Natural killer cell (primary cell): ENCODE data around the gene UBE2L3. TPM values are rescaled to one million over a fixed set of nuclear protein-coding genes. Genes with fewer than 3 reads are reported as not detected.

Experiments used
- ATAC-seq, 3 donors: fragments of 150-1000 bp in 2 of 3; fragments of 200-7000 bp in 1 of 3; cut with Tn5 transposase; 1 replicate in 1 of 3; 2 replicates in 2 of 3; pipeline ENCODE4 v1.10.0; 2021; ENCODE audit warnings: mild to moderate bottlenecking in 2 of 3, moderate library complexity in 2 of 3
- DNase-seq, 2 donors: peaks; one replicate each; pipeline versions ENCODE4 v3.0.0 to v3.0.0-alpha.2; 2013 to 2021; ENCODE audit warnings: mixed read lengths in 1 of 2
- H3K27ac ChIP-seq: one replicate; pipeline ENCODE4 v1.5.1; 2013; ENCODE audit warnings: mild to moderate bottlenecking, low read length
- H3K27me3 ChIP-seq: one replicate; pipeline ENCODE4 v1.6.1; 2013; ENCODE audit warnings: low read length; ENCODE audit not compliant: control insufficient read depth, insufficient read depth
- H3K36me3 ChIP-seq: one replicate; pipeline ENCODE4 v1.6.1; 2013; ENCODE audit warnings: low read length; ENCODE audit not compliant: control insufficient read depth, insufficient read depth
- H3K4me1 ChIP-seq: one replicate; pipeline ENCODE4 v1.6.1; 2013; ENCODE audit warnings: low read length; ENCODE audit not compliant: control insufficient read depth, insufficient read depth
- H3K4me3 ChIP-seq: one replicate; pipeline ENCODE4 v1.5.1; 2013; ENCODE audit warnings: low read length
- H3K9me3 ChIP-seq: one replicate; pipeline ENCODE4 v1.6.1; 2013; ENCODE audit warnings: low read length; ENCODE audit not compliant: control insufficient read depth, insufficient read depth
- H3K27ac Mint-ChIP-seq, 2 donors: one replicate each; pipeline ENCODE4 v1.8.0; 2022; ENCODE audit warnings: mild to moderate bottlenecking in 2 of 2, mixed read lengths in 2 of 2, moderate library complexity in 1 of 2
- H3K27me3 Mint-ChIP-seq, 2 donors: one replicate each; pipeline ENCODE4 v1.8.0; 2022; ENCODE audit warnings: low read depth in 2 of 2, mixed read lengths in 2 of 2
- H3K36me3 Mint-ChIP-seq: one replicate; pipeline ENCODE4 v1.8.0; 2022; ENCODE audit warnings: mixed read lengths
- H3K4me1 Mint-ChIP-seq, 2 donors: one replicate each; pipeline ENCODE4 v1.8.0; 2022; ENCODE audit warnings: mixed read lengths in 2 of 2
- H3K4me3 Mint-ChIP-seq: one replicate; pipeline ENCODE4 v1.8.0; 2022; ENCODE audit warnings: mild to moderate bottlenecking, moderate library complexity, mixed read lengths
- H3K9me3 Mint-ChIP-seq, 2 donors: one replicate each; pipeline ENCODE4 v1.8.0; 2022; ENCODE audit warnings: mixed read lengths in 2 of 2
- CTCF ChIP-seq: fragments of 200-600 bp; IDR thresholded peaks from one replicate; pipeline ENCODE4 v1.8.0; 2022; ENCODE audit warnings: antibody characterized with exemption
- WGBS: methylation state at CpG from one replicate; pipeline ENCODE4 v1.1.7; 2013; ENCODE audit warnings: missing lambda C conversion rate; ENCODE audit not compliant: insufficient coverage; 5-methylcytosine and 5-hydroxymethylcytosine counted together
- intact Hi-C: fragments of 100-400 bp; cut with micrococcal nuclease; formaldehyde crosslinking; loops from one replicate; pipeline ENCODE4 v1.14.2; 2022
- total RNA-seq, 4 donors: library from RNA; stranded (reverse); fragments of 120-200 nt in 1 of 4; gene quantifications; one replicate each; pipeline versions ENCODE4 v1.2.3 to v1.2.4, GENCODE V29; 2013 to 2022

The UBE2L3 gene
- total RNA-seq, 3 donors from 2014 or later (not counting 1 experiment from before 2014, with no cell fraction given), result 30.7 to 39.8 (median 39.7) TPM

GRCh38 chr22:21622919-21623647 is 55.6 kb downstream of the UBE2L3 start:
- Mint-ChIP-seq H3K4me1 (peaks cover 28 to 63% of the 10 kb centered on the region in 2 donors), H3K9me3 (no peaks in the 10 kb centered on the region), H3K27ac (peak overlapping the region; percentile 49 to 50), H3K36me3 (no peaks in the 10 kb centered on the region), H3K4me3 (no peak overlapping the region), H3K27me3 (no peaks in the 10 kb centered on the region)
- Histone ChIP-seq H3K4me1 (peaks cover 30% of the 10 kb centered on the region), H3K27me3 (no peaks in the 10 kb centered on the region), H3K9me3 (no peaks in the 10 kb centered on the region), H3K27ac (no peak overlapping the region), H3K4me3 (no peak overlapping the region), H3K36me3 (peaks cover 39% of the 10 kb centered on the region)
- intact Hi-C loops, result no loop called here
- DNase-seq (no peak), ATAC-seq (no peak)
- WGBS, result 94% methylated on average over 23 of the region's 23 CpGs
- TF ChIP-seq CTCF, result no peak

GRCh38 chr22:21623648-21623970 is 56.1 kb downstream of the UBE2L3 start:
- peaks cover 42% of the 10 kb centered on the region for H3K36me3 ChIP-seq
- Mint-ChIP-seq H3K36me3 (no peaks in the 10 kb centered on the region), H3K4me3 (no peak overlapping the region), H3K9me3 (no peaks in the 10 kb centered on the region), H3K4me1 (peaks cover 32 to 67% of the 10 kb centered on the region in 2 donors), H3K27ac (peak overlapping the region; percentile 50 to 58), H3K27me3 (no peaks in the 10 kb centered on the region)
- WGBS, result 95% methylated on average over 7 of the region's 7 CpGs
- no peaks in the 10 kb centered on the region for H3K27me3 ChIP-seq
- no peak overlapping the region for H3K4me3 ChIP-seq
- ATAC-seq (no peak), DNase-seq (no peak)
- H3K9me3 ChIP-seq, result no peaks in the 10 kb centered on the region
- H3K4me1 ChIP-seq, result peaks cover 34% of the 10 kb centered on the region
- TF ChIP-seq CTCF, result no peak
- intact Hi-C loops, result no loop called here
- no peak overlapping the region for H3K27ac ChIP-seq

- ATAC-seq (peak in 2 of 3 donors; percentile 32 to 44), DNase-seq (peak in 1 of 2 donors; percentile 61)
- Histone ChIP-seq H3K9me3 (no peaks in the 10 kb centered on the region), H3K36me3 (peaks cover 42% of the 10 kb centered on the region), H3K4me1 (peaks cover 34% of the 10 kb centered on the region), H3K4me3 (no peak overlapping the region), H3K27me3 (no peaks in the 10 kb centered on the region), H3K27ac (no peak overlapping the region)
- Mint-ChIP-seq H3K27ac (peak overlapping the region; percentile 58 to 83), H3K4me3 (no peak overlapping the region), H3K27me3 (no peaks in the 10 kb centered on the region), H3K36me3 (no peaks in the 10 kb centered on the region), H3K4me1 (peaks cover 36 to 69% of the 10 kb centered on the region in 2 donors), H3K9me3 (no peaks in the 10 kb centered on the region)
- 88% methylated on average over 8 of the region's 8 CpGs for WGBS
- peak; percentile 38 for TF ChIP-seq CTCF
- intact Hi-C loops, result no loop called here
Measured at GRCh38 chr22:21624120-21624879, 56.8 kb downstream of the UBE2L3 start.
